Stimulated activated CD4-positive, alpha-beta T cell treated with anti-CD3 and anti-CD28 coated beads, TNF-alpha, amount 100 ng/mL, for 4 hours (primary cell): ENCODE results near the gene RCN1.
"Not testable (repeated sequence)": the region's sequence is repeated elsewhere in the genome, so short reads cannot be mapped to it uniquely, and the experiment has no call there.

ENCODE experiments used
- DNase-seq, 3 experiments: peaks; one replicate each; pipeline ENCODE4 v3.0.0-alpha.2; 2020; ENCODE audit warnings: low read depth in 3 of 3

RCN1 gene

DNA sequence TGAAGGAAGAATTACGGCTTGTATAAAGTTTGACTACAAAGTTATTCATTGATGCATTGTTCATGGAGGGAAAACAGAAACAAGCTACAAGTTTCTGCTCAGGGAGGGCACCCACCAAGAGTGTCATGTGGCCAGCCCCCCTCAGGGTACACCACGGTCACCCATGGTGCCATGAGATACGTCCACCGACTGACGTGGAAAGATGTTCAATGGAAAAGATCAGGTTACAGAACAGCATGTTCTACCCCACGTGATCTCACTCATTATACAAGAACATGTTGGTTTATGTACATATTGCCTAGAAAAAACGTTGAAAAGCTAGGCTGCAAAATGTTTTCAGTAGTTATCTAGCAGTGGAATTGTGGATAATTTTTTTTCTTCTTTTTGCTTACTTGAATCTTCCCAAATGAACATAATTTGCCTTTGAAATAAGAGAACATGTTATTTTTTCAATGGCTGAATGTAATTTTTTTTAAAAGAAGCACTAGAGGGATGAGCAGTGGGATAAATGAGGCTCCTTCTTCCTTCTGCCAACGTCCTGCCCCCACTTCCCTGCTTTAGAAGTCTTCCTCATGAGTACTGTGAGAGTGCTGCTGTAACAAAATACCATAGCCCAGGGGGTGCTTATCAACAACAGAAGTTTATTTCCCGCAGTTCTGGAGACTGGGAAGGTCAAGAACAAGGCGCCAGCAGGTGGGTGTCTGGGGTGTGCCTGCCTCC lies 22.5 kb downstream of the RCN1 start:
- DNase-seq = no peak

DNA sequence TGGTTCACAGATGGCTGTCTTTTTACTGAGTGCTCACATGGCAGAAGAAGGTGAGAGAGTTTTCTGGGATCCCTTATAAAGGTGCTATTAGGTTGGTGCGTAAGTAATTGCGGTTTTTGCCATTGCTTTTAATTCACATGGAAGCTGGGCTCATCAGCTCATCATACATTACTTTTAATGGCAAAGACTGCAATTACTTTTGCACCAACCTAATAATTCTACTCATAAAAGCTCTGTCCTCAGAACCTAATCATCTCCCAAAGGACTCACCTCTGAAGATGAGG lies 23.0 kb downstream of the RCN1 start:
- no peak for DNase-seq

DNA sequence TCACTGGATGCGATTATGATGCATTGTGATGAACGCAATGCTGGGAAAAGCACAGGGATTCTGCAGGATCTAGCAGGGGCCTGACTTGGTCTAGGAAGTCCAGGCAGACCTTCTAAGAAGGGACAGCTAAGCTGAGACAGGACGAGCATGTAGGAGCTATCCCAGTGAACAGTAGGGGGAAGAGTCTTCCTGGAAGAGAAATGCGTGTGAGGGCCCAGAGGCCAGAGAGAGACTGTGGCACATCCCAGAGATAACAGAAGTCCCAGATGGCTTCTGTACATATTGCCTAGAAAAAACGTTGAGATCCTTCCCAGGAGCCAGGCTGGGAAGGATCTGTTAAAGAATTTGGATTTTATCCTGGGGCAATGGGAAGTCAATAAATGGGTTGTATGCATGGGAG lies 24.6 kb downstream of the RCN1 start:
- DNase-seq = no peak

DNA sequence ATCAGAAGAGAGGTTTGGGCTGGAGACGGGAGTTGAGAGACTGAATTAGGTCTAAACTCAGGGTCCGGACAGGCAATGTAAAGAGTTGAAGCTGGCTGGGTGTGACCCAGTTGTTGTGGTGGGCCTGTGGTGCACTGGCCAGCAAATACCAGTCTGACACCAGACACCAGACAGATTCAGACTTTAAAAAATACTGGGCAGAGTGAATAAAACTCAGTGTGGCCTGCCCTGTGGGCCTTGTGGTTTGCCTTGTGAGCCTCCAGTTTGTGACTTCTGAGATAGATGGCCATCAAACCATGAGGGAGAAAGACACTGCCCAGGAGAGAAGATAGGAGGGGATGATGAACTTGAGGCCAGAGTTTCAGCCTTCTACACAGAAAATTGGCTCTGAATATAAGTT lies 25.8 kb downstream of the RCN1 start:
- DNase-seq = no peak

DNA sequence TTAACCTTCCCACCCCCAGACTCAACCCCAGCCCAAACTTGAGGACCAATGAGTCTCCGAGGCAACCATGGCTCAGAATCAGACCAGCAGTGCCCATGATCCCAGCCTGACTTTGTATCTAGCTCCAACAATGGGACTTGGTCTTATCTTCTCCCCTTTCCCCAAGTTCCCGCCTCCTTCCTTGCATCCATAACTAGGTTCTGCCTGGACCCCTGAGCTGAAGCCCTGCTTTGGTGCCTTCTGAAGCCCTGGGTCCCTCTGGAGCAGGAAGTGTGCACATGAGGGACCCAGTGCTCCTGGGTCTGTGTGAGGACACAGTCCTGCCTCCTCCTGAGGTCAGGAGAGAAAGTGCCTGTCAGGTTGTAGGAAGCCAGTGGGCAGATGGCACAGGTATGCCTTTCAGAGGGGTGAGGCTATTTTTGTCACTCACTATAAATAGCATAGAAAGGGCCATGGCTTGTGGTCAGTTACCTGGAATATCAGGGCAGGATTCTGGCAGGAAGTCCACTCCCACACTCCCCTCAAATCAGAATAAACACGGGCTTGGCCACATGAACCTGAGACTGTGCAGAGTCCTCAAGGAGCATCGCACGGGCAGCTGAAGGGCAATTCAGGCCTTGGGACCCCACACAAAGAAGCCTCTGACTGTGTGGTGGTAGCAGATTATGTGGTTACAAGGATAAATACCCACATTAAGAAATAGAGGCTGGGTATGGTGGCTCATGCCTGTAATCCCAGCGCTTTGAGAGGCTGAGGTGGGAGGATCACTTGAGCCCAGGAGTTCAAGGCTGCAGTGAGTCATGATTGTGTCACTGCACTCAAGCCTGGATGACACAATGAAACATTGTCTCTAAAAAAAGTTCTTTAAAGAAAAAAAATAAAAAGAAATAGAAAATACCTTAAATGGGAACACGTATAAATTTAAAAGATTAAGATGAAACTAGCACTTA lies 27.4 kb downstream of the RCN1 start:
- no peak for DNase-seq

DNA sequence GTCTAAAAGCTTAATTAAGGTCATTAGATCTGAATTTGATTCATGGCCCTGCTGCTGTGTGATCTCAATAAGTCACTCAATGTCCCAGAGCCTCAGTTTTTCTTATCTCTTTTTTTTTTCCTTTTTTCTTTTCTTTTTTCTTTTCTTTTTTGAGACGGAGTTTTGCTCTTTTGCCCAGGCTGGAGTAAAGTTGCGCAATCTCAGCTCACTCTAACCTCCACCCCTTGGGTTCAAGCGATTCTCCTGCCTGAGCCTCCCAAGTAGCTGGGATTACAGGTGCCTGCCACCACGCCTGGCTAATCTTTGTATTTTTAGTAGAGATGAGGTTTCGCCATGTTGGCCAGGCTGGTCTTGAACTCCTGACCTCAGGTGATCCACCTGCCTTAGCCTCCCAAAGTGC lies 28.3 kb downstream of the RCN1 start:
- not testable (repeated sequence) for DNase-seq

DNA sequence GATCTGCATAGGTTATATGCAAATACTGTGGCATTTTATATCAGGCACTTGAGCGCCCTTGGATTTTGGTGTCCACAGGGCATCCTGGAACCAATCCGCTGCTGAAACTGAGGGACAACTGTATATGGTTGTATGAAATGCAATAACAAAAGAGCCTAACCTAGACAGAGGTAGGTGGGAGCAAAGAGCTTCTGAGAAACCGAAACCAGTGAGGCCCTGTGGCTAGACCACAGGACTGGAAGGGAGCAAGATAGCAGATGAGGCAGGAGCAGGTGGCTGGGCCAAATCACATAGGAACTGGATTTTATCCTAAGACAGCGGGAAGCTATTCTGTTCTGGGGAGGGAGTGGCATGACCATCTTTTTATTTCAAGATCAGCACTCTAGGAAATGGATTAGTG lies 30.1 kb downstream of the RCN1 start:
- DNase-seq = no peak

DNA sequence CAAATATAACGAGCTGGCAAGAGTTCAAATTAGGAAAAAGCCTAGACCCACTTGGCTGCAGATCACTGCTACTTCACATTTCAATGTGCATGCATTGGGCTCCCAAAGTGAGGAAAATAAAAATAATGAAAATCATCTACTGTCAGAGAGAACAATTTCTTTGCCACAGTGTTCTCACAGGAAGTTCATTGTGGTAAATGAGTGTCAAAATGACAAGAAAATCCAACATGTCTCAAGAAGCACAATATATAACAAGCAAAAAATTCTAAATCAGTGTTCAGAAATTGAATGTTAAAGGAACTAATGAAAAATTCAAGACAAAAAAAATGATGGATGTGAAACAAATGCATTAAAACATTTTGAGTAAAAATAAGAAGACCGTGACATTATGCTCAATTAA lies 31.3 kb downstream of the RCN1 start:
- no peak for DNase-seq

DNA sequence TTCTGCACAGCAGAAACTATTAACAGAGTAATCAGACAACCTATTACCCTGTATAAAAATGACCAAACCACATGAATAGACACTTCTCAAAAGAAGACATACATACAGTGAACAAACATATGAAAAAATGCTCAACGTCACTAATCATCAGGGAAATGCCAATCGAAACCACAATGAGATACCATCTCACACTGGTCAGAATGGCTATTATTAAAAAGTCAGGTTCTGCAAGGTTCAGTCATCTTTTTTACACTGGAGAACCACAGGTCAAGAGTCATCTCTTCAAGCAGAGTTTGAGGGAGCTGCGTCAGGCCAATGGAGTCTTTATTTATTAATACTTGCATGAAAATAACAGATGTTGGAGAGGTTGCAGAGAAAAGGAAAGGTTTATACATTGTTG lies 40.4 kb downstream of the RCN1 start:
- no peak for DNase-seq

DNA sequence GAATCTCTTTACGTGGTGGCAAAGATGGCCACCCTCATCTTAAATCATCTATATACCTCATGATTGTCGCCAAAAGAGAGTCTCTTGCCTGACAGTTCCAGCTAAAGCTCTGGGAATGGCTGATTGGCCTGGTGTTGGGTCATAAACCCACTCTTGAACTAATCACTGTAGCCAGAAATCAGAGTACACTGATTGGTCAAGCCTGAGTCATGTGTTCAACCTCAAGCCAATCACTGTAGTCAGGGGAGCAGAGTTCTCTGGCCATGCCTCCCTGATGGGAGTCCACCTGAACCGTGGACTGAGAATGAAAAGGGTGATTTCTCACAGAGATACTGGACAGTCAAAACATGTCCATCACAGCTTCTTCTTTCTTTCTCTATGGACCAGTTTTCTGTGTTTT lies 45.8 kb downstream of the RCN1 start:
- no peak for DNase-seq

DNA sequence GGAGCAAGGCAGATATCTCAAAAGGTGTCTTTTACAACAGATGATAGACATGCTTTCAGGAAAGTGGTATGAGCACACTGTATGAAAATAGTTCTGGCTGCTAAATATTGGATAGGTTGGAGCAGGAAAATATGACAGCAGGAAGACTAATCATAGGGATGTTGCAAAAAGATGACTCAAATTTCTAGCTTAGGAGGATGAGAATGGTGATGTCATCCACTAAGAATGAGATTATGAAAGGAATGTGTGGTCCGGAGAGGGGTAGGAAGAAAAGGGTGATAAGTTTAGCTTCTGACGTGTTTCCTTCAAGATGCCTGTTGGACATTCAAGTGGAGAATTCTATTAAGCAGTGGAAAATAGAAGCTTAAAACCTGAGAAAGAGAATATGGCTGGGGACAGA lies 46.4 kb downstream of the RCN1 start:
- DNase-seq = no peak

DNA sequence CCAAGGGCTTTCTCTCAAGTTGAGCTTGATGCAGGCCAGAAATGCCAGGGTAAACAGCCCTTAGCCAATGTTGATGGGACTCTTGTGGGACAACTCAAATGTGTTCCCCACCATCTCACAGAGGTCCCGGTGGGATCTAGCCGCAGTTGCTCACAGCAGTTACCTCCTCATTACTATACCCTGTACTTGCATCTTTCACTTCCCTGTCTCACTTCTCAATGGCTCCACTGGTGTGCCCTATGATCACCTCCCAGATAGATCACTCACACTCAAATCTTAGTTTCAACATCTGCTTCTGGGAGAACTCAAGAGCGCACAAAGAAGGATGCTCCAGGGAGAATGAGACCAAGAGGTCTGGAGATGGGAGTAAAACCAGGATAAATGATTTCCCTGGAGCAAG lies 47.0 kb downstream of the RCN1 start:
- no peak for DNase-seq

DNA sequence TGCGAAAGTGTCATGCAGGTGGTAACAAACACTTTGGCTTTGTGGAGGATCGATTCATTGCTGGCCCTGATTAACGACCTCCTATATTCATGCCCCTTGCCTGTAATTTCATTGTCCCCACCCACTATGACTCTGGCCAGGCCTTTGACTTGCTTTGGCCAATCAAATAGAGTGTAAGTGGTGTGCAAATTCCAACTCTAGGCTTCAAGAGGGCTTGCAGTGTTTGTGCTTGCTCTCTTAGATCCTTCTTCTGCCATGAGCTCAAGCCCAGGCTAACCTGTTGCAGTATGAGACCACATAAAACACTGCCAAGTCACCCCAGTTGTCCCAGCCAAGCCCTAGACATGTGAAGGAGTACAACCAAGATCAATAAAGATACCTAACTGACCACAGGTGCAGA lies 48.0 kb downstream of the RCN1 start:
- no peak for DNase-seq

DNA sequence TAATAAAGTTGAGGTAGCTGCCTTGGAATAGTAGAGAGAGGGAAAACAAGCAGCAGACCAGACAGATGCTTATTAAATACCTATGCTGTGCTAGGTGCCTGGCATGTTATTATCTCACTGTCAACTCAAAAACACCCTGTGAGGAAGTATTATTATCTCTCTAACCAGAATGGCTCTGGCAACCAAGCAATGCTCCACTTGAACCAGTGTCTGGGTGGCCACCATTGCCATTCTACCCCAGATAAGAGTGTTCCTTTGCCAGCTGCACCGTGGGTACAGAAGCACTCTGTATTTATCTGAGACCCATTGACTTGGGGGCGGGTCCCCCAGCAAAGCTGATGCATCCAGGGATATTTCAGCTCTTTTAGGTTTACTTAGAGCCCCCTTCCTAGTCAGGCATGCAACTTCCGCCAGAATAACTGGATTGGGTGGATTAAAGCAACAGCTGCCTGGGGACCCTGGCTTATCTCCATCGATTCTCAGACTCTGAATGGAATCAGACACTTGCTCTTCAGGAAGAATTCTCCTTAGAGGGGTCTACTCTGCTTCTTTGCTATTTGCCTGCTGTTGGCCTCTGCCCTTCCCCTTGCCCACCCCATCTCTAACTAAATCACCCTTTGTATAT lies 49.1 kb downstream of the RCN1 start:
- no peak for DNase-seq

DNA sequence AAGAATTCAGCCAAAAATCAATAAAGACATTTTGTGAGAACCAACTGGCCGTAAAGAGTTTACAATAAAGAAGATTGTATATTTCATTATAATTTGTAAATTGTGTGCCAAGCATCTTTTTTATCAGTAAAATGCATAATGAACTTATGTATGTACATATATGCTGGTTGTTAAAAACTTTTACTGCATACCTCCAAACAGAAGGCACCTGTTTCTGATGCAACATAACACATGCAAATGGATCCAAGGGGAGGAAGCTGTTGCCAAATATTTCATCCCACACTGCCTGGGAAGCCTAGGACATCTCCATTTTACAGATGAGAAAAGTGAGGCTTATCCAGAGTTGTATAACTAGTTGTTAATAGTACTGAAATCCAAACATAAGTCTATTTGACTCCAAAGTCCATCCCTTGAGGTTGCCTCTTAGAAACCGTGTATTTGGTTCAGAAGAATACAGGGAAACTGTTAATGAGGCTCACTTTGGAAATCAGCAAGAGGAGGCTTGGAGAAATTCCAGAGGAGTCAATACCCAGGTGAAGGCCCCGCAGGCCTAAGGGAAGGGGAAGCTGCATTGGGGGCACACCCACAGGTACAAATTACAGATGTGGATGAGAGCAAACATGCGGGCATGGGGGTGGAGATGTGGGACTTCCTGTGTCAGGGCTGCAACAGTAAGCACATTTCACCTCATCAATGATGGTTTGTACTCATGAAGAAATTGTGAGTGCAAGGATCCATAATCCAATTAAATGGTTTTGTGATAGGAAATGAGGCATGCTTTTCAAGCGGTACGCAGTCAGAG lies 51.1 kb downstream of the RCN1 start:
- no peak for DNase-seq

DNA sequence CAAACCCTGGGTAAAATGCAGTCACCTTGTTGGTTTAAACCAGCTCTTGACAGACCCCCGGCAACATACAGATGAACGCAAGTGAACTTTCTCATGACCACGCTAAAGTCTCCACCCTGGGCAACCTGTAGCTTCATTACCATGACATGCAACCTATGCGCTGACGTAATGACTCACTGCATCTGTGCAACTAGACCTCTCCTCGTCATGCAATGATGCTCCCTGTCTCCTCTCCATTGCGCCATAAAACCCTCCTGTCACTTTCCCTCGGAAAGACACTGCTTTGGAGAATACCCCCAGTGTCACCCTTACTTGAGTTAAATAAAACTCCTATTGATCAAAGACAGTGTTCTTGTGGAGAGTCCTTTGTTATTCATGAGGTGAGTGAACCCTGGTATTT lies 52.5 kb downstream of the RCN1 start:
- DNase-seq = no peak

DNA sequence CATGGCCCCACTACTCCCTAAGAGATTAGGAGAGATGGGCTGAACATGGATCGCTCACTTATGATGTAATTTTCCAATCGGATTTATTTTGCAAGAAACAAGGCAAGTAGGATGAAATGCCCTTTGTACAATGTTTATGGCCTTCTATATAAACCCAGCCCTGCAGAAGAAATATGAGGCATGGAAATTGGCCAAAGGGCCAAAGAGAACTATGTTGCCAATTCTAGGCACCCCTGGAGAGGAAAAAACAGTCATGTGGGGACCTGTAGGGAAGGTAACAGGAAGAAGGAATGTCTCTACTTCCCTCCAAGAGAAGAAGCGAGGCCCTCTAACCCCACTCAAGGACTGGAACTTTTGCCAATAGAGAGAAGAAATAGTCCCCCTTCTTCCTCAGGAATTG lies 54.4 kb downstream of the RCN1 start:
- DNase-seq = no peak

DNA sequence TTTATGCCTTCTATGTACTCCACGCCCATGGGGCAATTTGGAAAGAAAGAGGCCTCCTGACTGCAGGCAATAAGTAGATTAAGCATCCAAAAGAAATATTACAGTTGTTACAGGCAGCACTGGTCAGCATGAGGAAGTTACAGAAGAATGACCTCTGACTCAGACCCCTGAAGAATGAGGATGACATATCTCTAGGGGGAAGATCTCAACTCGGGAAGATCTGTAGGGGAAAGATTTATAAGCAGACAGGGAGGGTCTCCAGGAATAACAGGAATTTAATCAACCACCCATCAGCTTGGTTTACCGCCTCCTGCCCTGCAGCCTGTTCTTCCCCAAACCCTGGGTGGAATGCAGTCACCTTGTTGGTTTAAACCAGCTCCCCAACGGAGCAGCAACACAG lies 58.0 kb downstream of the RCN1 start:
- DNase-seq = no peak

DNA sequence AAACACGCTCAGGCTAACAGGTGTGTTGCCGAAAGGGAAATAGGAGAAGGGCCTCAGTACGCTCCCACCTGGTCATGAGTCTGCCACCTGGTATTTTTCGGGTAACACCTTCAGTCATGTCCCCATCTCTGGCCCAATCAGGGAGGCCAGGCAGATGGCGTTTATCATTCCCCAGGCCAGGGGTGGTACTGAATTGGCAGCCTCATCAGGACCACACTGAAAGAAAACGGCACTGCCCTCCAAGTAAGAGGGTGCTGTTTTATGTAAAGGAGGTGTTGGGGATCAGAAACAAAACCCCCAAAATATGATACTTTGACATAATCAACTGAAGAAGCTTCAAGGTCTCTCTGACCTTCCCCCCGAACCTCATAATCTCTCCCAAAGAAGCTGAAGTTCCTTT lies 58.9 kb downstream of the RCN1 start:
- DNase-seq = no peak

DNA sequence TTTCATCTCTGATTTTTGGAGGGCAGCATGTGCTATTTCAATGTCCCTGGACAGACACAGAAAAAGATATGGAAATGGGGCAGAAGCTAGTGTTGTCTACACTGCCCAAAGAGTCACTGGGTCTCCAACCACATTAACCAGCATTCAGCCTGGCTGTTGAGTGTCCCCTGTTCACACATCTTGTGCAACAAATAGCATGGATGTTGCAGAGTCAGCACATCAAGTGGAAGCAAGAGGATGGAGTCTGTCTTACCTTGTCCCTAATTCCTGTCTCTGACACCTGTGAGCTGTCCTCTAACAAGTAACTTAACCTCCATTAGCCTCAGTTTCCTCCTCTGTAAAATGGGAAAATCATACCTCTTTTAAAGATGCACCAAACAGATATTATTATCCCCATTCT lies 60.2 kb downstream of the RCN1 start:
- DNase-seq = no peak

DNA sequence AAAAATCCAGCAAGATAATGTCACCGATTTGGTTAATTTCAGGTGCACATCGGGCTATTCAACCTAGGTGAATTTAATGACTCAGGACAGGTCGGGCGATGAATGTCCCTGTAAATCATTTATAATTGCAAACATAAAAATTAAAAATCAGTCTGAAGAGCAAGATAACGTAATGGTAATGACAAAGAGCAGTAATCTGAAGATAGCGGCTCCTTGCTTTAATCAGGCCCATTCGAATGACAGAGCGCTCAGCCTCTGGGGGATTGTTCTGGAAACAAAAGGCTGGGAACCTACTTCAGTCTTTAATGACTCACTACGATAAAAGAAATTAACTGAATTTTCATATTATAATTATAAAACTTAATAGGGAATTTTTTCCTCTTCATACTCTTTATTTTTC lies 61.3 kb downstream of the RCN1 start:
- no peak for DNase-seq

DNA sequence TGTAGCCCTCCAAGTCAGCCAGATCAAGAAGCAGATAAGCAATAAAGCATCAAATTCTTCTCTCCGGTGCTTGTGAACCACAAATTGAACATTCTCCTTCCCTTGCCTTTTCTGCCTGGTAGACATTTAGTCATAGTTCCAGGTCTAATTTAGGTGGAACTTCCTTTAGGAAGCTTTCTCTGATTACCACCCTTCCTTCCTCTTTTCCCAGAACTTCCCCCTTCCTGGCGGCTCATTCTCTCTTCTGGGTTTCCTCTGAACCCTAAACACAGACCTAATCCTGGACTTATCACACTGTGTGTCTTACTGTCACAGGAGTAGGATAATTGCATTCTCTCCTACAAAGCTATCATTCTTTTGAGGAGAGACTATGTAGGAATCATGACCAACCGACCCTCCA lies 61.9 kb downstream of the RCN1 start:
- DNase-seq = no peak
